Brain microvascular endothelial cell (primary cell): ENCODE results near the gene GRM2.

Experiments
- DNase-seq: peaks from one replicate; pipeline ENCODE4 v3.0.0-alpha.2; 2020
- H3K27ac ChIP-seq: fragments of 250-450 bp; sonication (Bioruptor Pico); 2 replicates; pipeline ENCODE4 v1.5.1; 2020; ENCODE audit warnings: mild to moderate bottlenecking, moderate library complexity
- H3K27me3 ChIP-seq: fragments of 250-450 bp; sonication (Bioruptor Pico); replicated peaks from 2 replicates; pipeline ENCODE4 v1.5.1; 2020; ENCODE audit warnings: mild to moderate bottlenecking
- H3K36me3 ChIP-seq: fragments of 250-450 bp; sonication (Bioruptor Pico); replicated peaks from 2 replicates; pipeline ENCODE4 v1.5.1; 2020; ENCODE audit warnings: mild to moderate bottlenecking
- H3K4me3 ChIP-seq: 2 replicates; pipeline ENCODE4 v1.5.1; 2011; ENCODE audit warnings: low read depth, mild to moderate bottlenecking, control low read depth, low read length, moderate library complexity
- CTCF ChIP-seq: IDR thresholded peaks from 2 replicates; pipeline ENCODE4 v1.5.1; 2011; ENCODE audit warnings: low read depth, mild to moderate bottlenecking, moderate library complexity, low read length, control low read depth, inconsistent platforms; ENCODE audit errors: missing control alignments
- in situ Hi-C: cut with HindIII; loops from 2 replicates; pipeline ENCODE4 v1.10.0; 2017; ENCODE audit warnings: low sequenced_read_pairs, low pct_ligation_motif_present

Gene GRM2

GRCh38 chr3:51686512-51687215, 20.2 kb upstream of the GRM2 start:
- Histone ChIP-seq H3K27ac (no peak overlapping the region), H3K36me3 (peaks cover 2% of the 10 kb centered on the region), H3K4me3 (no peak overlapping the region), H3K27me3 (no peaks in the 10 kb centered on the region)
- no peak for DNase-seq
- in situ Hi-C loops: no loop called here
- TF ChIP-seq CTCF: no peak

DNA sequence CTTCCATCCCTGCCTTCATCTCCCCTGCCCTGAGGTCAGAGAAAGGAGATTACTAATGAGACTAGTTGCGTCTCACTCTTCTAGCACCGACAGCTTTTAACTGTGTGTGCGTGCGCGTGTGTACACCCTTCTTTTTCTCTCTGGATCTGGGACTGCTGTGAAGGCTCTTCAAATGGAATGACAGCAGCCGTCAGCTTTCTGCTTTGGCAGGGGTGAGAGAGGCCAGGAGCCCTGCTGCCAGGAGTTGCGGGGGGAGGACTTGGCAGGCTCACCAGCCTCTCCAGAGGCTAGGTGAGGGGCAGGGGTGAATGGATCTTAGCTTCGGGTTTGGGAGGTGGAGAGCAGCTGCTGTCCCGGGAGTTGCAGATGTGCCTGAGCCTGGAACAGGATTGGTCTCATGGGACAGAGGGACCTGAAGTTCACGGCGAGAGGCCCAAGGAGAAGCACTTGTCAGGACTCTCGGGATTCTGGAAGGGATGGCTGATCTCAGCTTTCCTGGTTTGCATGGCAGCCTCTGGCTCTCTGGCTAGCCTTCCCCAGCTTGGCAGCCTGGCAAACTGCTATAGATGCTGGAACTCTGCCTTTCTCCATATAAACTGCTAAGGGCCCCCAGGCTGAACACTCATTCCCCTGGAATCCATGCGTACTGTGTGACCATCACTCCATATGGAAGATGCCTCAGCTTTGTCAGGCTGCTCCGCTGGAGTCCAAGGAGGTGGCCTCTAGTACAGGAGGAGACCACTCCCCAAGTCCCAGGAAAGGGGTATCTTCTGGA, 19.2 kb upstream of the GRM2 start:
- no peak overlapping the region for H3K4me3 ChIP-seq
- TF ChIP-seq CTCF: no peak
- no peaks in the 10 kb centered on the region for H3K27me3 ChIP-seq
- in situ Hi-C loops: no loop called here
- H3K27ac ChIP-seq: no peak overlapping the region
- no peak for DNase-seq
- peaks cover 2% of the 10 kb centered on the region for H3K36me3 ChIP-seq

- in situ Hi-C loops: no loop called here
- Histone ChIP-seq H3K27ac (no peak overlapping the region), H3K36me3 (peaks cover 2% of the 10 kb centered on the region), H3K27me3 (no peaks in the 10 kb centered on the region), H3K4me3 (no peak overlapping the region)
- TF ChIP-seq CTCF: no peak
- DNase-seq: no peak
Observed at GRCh38 chr3:51688206-51688600, 18.7 kb upstream of the GRM2 start.

- TF ChIP-seq CTCF: no peak
- in situ Hi-C loops: no loop called here
- Histone ChIP-seq H3K4me3 (no peak overlapping the region), H3K27me3 (no peaks in the 10 kb centered on the region), H3K27ac (no peak overlapping the region), H3K36me3 (no peaks in the 10 kb centered on the region)
- DNase-seq: no peak
Observed at GRCh38 chr3:51691021-51691420, 15.8 kb upstream of the GRM2 start.

DNA sequence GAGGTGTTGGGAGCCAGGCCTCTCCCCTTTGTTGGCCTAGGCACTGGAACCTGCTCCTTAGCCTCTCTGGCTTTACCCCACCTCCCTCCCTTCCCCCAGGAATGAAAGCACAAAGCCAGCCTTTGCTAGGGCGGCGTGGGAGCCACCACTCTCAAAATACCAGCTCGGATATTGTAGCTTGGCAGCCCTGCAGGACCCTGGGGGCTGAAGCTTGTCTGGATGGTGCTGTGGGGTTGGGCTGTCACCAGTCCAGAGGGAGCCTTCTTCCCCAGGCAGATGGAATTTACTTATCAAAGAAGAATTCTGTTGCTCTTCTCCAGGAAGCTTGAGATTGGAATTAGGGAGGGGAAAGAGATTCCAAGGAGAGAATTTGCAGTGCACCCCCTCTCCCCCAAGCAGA, 14.9 kb upstream of the GRM2 start:
- H3K4me3 ChIP-seq: no peak overlapping the region
- in situ Hi-C loops: no loop called here
- H3K27ac ChIP-seq: no peak overlapping the region
- no peaks in the 10 kb centered on the region for H3K36me3 ChIP-seq
- no peaks in the 10 kb centered on the region for H3K27me3 ChIP-seq
- no peak for DNase-seq
- TF ChIP-seq CTCF: no peak
